HG03025 (cell line): ENCODE measurements around the gene LDLRAP1.
"Not testable (repeated sequence)": the region's sequence is repeated elsewhere in the genome, so short reads cannot be mapped to it uniquely, and the experiment has no call there.

Source experiments
- ATAC-seq: cut with Tn5 transposase; IDR thresholded peaks from one replicate; pipeline ENCODE4 v1.9.1; 2021; ENCODE audit warnings: mild to moderate bottlenecking, moderate library complexity; ENCODE audit not compliant: unreplicated experiment, low FRiP score

The LDLRAP1 gene

GRCh38 chr1:25599969-25600610 lies 56.7 kb downstream of the LDLRAP1 start:
- no peak for ATAC-seq

- ATAC-seq = not testable (repeated sequence)
These were observed 57.7 kb downstream of the LDLRAP1 start for GRCh38 chr1:25600971-25601699.

GRCh38 chr1:25603779-25604538 lies 60.6 kb downstream of the LDLRAP1 start:
- ATAC-seq = not testable (repeated sequence)

GRCh38 chr1:25607123-25607522 lies 63.7 kb downstream of the LDLRAP1 start:
- no peak for ATAC-seq

- no peak for ATAC-seq
These were observed 65.2 kb downstream of the LDLRAP1 start for GRCh38 chr1:25608488-25609178.

- ATAC-seq = no peak
These were observed 66.5 kb downstream of the LDLRAP1 start for GRCh38 chr1:25609921-25610320.

GRCh38 chr1:25610822-25611630 lies 67.6 kb downstream of the LDLRAP1 start:
- no peak for ATAC-seq

GRCh38 chr1:25611843-25612242 lies 68.4 kb downstream of the LDLRAP1 start:
- no peak for ATAC-seq

- no peak for ATAC-seq
These were observed 69.0 kb downstream of the LDLRAP1 start for GRCh38 chr1:25612421-25612820.

- ATAC-seq = no peak
These were observed 69.7 kb downstream of the LDLRAP1 start for GRCh38 chr1:25613091-25613490.

- ATAC-seq = no peak
These were observed 71.2 kb downstream of the LDLRAP1 start for GRCh38 chr1:25614501-25615171.

- ATAC-seq = no peak
These were observed 71.8 kb downstream of the LDLRAP1 start for GRCh38 chr1:25615172-25615541.

- no peak for ATAC-seq
These were observed 72.2 kb downstream of the LDLRAP1 start for GRCh38 chr1:25615563-25616094.

GRCh38 chr1:25616095-25616986 lies 72.9 kb downstream of the LDLRAP1 start, which contains the start of gene MAN1C1:
Gene MAN1C1, plus strand, starts transcription at chr1:25616791. Its CDS starts 1,007 bp downstream, at chr1:25617798.
- ATAC-seq = peak; percentile 69

- no peak for ATAC-seq
These were observed 73.7 kb downstream of the LDLRAP1 start for GRCh38 chr1:25616987-25617624.

GRCh38 chr1:25617625-25618432 lies 74.4 kb downstream of the LDLRAP1 start:
- ATAC-seq = no peak

- ATAC-seq = no peak
These were observed 75.0 kb downstream of the LDLRAP1 start for GRCh38 chr1:25618433-25618808.
